ENCODE data around the gene KCNMA1.

Gene KCNMA1

DNA sequence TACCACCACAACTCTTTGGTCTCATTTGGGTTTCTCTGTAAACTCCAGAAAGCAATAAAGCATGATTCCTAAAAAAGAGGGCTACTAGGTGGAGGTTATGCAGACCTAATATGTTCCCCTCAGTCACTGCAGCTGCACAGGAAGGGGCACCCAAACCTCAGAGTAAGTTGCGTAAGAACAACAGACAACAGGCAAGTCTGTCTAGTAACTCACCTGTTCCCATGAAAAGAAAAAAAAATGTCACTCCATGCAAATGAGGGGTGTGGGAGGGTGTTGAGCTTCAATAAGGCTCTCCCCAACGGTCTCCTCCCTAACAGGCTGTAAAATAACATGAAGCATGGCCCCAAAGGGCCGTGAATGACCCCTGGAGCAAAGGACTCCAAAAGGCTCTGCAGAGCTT is 461.4 kb downstream of the KCNMA1 start:
- TF ChIP-seq CTCF (IDR thresholded peaks at IDR 0.05; ENCODE audit: insufficient read depth, low read length, poor library complexity, severe bottlenecking) = no peak
- no peak overlapping the region for H3K4me3 ChIP-seq (replicated peaks; ENCODE audit: low read depth, low read length)
- H3K36me3 ChIP-seq (ENCODE audit: control insufficient read depth, insufficient read depth, low read length) = no peaks in the 10 kb centered on the region
- peaks cover 2% of the 10 kb centered on the region for H3K27me3 ChIP-seq (replicated peaks; ENCODE audit: control insufficient read depth, insufficient read depth, low read length)
- DNase-seq (ENCODE audit: extremely low read depth, insufficient read length) = no peak

GRCh38 chr10:77175631-77176222 is 461.9 kb downstream of the KCNMA1 start:
- TF ChIP-seq CTCF (IDR thresholded peaks at IDR 0.05; ENCODE audit: insufficient read depth, low read length, poor library complexity, severe bottlenecking) = no peak
- H3K27me3 ChIP-seq (replicated peaks; ENCODE audit: control insufficient read depth, insufficient read depth, low read length) = no peaks in the 10 kb centered on the region; the same call in 1 of the 2 replicates
- DNase-seq (ENCODE audit: extremely low read depth, insufficient read length) = no peak
- H3K4me3 ChIP-seq (replicated peaks; ENCODE audit: low read depth, low read length) = no peak overlapping the region
- no peaks in the 10 kb centered on the region for H3K36me3 ChIP-seq (ENCODE audit: control insufficient read depth, insufficient read depth, low read length)

GRCh38 chr10:77173615-77174461 is 463.8 kb downstream of the KCNMA1 start:
- peak; percentile 73 for TF ChIP-seq CTCF (IDR thresholded peaks at IDR 0.05; ENCODE audit: insufficient read depth, low read length, poor library complexity, severe bottlenecking)
- no peak overlapping the region for H3K4me3 ChIP-seq (replicated peaks; ENCODE audit: low read depth, low read length)

DNA sequence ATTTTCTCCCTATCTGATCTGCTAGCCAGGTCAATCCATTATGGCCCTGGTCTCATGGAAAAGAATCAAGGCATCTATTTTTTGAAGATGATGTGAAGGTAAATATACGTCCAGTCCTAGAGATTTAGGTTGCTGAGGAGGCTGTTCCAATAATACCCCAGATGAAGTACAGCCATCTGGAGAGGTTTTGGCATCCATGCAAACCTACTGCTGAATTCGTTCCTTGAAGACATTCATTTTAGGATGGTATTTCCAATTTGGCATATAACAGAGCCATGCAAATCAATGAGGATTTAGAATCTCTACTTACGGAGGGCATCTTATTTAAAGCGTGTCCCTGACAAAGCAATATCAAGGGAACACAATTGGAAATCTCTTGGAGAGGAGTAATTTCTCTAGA is 465.5 kb downstream of the KCNMA1 start:
- Histone ChIP-seq H3K4me3 (replicated peaks; ENCODE audit: low read depth, low read length) (no peak overlapping the region), H3K36me3 (ENCODE audit: control insufficient read depth, insufficient read depth, low read length) (no peaks in the 10 kb centered on the region), H3K27me3 (replicated peaks; ENCODE audit: control insufficient read depth, insufficient read depth, low read length) (no peaks in the 10 kb centered on the region; the same call in 1 of the 2 replicates)
- TF ChIP-seq CTCF (IDR thresholded peaks at IDR 0.05; ENCODE audit: insufficient read depth, low read length, poor library complexity, severe bottlenecking) = no peak
- no peak for DNase-seq (ENCODE audit: extremely low read depth, insufficient read length)

More at GRCh38 chr10:77173615-77174461, 463.8 kb downstream of the KCNMA1 start:
- no peaks in the 10 kb centered on the region for H3K36me3 ChIP-seq (ENCODE audit: control insufficient read depth, insufficient read depth, low read length)
- DNase-seq (ENCODE audit: extremely low read depth, insufficient read length) = no peak
- H3K27me3 ChIP-seq (replicated peaks; ENCODE audit: control insufficient read depth, insufficient read depth, low read length) = no peaks in the 10 kb centered on the region; the same call in 1 of the 2 replicates

GRCh38 chr10:77168861-77169260 is 468.7 kb downstream of the KCNMA1 start:
- no peak for DNase-seq (ENCODE audit: extremely low read depth, insufficient read length)
- no peak for TF ChIP-seq CTCF (IDR thresholded peaks at IDR 0.05; ENCODE audit: insufficient read depth, low read length, poor library complexity, severe bottlenecking)
- Histone ChIP-seq H3K4me3 (replicated peaks; ENCODE audit: low read depth, low read length) (no peak overlapping the region), H3K36me3 (ENCODE audit: control insufficient read depth, insufficient read depth, low read length) (no peaks in the 10 kb centered on the region), H3K27me3 (replicated peaks; ENCODE audit: control insufficient read depth, insufficient read depth, low read length) (no peaks in the 10 kb centered on the region)
